ENCODE measurements around the gene COL15A1.

DNA sequence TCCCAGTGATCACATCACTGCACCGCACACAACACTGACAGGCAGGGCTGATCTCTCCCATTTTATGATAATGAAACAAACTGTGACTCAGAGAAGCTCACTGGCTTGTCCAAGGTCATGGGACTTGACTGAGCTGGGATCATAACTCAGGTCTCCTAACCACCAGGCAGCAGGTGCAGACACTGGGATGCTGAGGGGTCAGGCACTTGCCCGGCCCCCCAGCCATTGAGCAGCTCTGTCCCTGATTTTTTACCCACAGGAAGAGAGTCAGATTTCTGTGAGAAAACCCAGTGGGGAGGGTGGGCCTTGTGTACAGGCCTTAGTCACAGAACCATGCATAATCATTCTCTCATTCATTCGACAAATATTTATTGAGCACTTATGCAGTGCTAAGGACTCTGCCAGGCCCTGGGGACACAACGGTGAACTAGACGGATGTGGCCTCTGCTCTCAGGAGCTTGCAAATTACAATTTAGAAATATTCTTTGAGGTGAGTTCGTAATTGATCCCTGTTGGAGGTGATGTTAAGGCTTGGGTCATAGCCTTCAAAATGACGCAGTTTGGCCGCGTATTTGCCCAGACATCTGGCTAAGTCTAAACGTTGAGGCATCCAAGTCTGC is 106.7 kb downstream of the COL15A1 start:
- TF ChIP-seq, protein P1, sequence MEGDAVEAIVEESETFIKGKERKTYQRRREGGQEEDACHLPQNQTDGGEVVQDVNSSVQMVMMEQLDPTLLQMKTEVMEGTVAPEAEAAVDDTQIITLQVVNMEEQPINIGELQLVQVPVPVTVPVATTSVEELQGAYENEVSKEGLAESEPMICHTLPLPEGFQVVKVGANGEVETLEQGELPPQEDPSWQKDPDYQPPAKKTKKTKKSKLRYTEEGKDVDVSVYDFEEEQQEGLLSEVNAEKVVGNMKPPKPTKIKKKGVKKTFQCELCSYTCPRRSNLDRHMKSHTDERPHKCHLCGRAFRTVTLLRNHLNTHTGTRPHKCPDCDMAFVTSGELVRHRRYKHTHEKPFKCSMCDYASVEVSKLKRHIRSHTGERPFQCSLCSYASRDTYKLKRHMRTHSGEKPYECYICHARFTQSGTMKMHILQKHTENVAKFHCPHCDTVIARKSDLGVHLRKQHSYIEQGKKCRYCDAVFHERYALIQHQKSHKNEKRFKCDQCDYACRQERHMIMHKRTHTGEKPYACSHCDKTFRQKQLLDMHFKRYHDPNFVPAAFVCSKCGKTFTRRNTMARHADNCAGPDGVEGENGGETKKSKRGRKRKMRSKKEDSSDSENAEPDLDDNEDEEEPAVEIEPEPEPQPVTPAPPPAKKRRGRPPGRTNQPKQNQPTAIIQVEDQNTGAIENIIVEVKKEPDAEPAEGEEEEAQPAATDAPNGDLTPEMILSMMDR (IDR thresholded peaks at IDR 0.05): no peak
- no peak for TF ChIP-seq EZH2 (IDR thresholded peaks at IDR 0.05; ENCODE audit: borderline replicate concordance, insufficient read depth, low read depth, low read length, poor library complexity, severe bottlenecking)
